HG02938 (cell line): Measurements from ENCODE around the gene HEPN1.
A peak's percentile ranks its signal among the peaks of the same experiment; 100 is the strongest.

Source experiments
- ATAC-seq: cut with Tn5 transposase; IDR thresholded peaks from one replicate; pipeline ENCODE4 v1.9.1; 2021; ENCODE audit warnings: mild to moderate bottlenecking, moderate library complexity; ENCODE audit not compliant: unreplicated experiment

The HEPN1 gene

GRCh38 chr11:124918950-124919349, at the start of gene HEPN1:
Gene HEPN1, plus strand, starts transcription at chr11:124919250.
- no peak for ATAC-seq

GRCh38 chr11:124869331-124869730, 49.7 kb upstream of the HEPN1 start:
- no peak for ATAC-seq

DNA sequence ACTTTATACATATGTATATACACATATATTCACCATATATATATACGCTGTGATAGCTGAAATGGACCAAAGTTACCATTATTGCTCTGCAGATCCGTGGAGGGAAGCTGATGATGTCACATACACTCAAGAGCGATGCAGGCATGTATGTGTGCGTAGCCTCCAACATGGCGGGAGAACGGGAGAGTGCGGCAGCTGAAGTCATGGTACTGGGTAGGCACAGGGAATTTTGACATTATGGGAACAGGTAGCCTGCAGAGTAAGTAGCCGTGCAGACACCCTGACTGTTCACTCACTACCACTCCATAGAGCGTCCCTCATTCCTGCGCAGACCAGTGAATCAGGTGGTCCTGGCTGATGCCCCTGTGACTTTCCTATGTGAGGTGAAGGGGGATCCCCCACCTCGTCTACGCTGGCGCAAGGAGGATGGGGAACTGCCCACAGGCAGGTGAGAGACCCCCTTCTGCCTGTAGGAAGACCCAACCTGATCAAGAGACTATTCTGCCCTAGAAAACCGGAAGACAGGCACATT, 49.1 kb upstream of the HEPN1 start:
- ATAC-seq = no peak

DNA sequence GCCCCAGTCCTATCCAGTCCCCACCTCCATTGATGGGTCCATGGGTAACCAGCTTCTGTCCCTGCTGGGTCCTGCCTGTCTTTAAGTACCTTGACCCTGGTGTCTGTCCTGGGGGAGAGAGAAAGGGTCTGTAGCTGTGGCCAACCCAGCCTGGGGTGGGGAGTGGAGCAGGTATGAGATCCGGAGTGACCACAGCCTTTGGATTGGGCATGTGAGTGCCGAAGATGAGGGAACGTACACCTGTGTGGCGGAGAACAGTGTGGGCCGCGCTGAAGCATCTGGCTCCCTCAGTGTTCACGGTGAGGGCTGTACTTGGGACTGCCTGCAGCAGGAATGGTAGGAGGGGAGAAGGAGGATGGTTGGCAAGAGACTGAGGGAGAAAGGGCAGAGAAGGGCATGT, 48.6 kb upstream of the HEPN1 start:
- no peak for ATAC-seq

- ATAC-seq = no peak
Measured at GRCh38 chr11:124872280-124872679, 46.8 kb upstream of the HEPN1 start.

DNA sequence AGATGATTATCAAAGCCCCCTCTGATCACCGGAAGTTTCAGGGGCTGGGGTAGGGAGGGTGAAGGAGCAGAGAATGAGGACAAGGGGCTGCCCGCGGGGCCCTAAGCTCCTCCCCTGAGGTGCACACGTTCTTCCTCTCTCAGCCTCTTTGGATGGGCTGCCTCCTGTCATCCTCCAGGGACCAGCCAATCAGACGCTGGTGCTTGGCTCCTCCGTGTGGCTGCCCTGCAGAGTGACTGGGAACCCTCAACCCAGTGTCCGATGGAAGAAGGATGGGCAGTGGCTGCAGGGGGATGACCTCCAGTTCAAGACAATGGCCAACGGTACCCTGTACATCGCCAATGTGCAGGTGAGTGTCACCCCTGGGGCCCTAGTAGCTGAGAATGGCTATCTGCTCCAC, 46.3 kb upstream of the HEPN1 start:
- no peak for ATAC-seq

GRCh38 chr11:124873951-124874350, 45.1 kb upstream of the HEPN1 start:
- no peak for ATAC-seq

DNA sequence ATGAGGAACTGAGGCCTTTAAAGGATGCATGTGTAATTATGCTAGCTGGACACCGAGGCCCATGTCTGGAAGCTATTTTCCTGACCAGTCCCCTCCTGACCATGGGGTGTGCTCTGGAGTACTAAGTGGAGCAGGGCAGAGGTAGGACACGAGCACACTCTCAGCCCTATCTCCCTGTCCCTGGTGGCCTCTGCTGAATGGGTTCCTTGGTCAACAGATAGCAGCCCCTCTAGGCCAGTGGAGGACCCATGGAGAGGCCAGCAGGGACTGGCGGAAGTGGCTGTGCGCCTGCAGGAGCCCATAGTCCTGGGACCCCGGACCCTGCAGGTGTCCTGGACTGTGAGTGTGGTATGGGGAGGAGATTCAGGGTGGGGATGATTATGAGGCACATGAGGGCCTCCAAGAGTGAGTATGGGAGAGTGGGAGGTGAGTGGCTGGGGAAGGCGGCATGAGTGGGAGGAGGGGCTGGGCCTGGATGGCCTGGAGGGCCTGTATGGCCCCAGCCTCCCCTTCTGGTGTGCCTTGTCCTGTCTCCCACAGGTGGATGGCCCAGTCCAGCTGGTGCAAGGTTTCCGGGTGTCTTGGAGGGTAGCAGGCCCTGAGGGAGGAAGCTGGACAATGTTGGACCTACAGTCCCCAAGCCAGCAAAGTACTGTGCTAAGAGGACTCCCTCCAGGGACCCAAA, 44.3 kb upstream of the HEPN1 start:
- ATAC-seq = no peak

DNA sequence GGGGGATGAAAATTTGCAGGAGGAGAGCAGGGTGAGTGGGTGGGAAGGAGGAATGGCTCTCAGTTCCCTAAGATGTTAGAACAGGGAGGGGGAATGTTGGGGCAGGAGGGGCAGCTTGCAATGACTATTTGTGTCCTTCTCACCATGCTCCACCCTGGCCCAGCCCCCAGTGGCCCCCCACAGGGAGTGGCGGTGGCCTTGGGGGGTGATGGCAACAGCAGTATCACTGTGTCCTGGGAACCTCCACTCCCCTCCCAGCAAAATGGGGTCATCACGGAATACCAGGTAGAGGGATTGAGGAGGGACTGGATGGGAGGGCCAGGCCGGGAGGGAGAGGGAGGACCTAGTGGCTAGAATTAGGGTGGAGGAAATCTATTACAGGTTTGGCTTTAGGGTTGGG, 43.6 kb upstream of the HEPN1 start:
- no peak for ATAC-seq

GRCh38 chr11:124875943-124876817, 42.9 kb upstream of the HEPN1 start:
- ATAC-seq = peak; percentile 85

DNA sequence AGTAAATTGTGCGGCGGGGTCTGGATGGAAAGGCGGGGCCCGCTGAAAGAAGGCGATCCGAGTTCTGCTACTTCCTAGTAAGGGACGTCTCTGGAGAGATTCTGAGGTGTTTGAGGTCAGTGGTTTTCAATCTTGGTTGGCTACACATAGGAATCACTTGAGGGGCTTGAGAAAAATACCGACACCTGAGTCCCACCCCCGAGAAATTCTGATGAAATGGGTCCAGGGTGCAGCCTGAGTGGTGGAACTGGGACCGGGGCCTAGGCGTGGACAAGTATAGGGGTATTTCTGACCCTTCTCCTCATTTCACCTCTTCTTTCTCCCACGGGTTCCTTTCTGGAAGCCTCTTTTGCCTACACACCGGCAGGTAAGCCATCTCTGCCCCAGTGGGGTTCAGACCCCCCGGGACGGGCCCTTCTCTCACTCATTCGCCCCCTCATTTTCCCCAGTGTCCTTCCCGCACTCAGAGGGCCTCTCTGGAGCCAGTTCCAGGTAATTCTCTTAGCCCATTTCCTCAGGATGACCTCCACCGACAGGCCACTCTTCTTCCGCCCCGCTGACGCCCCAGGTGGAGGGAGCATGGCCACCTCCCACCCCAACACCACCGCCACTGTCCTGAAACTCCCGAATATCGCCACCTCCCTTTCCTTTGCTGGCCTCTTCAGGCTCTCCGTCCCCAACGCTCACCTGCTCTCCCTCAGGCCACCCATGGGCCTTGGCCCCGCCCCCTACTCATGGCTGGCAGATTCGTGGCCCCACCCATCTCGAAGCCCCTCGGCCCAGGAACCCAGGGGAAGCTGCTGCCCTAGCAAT, 42.0 kb upstream of the HEPN1 start:
- ATAC-seq = no peak

GRCh38 chr11:124877631-124877909, 41.5 kb upstream of the HEPN1 start:
- ATAC-seq = no peak

GRCh38 chr11:124877910-124878758, 40.9 kb upstream of the HEPN1 start:
- ATAC-seq = no peak

DNA sequence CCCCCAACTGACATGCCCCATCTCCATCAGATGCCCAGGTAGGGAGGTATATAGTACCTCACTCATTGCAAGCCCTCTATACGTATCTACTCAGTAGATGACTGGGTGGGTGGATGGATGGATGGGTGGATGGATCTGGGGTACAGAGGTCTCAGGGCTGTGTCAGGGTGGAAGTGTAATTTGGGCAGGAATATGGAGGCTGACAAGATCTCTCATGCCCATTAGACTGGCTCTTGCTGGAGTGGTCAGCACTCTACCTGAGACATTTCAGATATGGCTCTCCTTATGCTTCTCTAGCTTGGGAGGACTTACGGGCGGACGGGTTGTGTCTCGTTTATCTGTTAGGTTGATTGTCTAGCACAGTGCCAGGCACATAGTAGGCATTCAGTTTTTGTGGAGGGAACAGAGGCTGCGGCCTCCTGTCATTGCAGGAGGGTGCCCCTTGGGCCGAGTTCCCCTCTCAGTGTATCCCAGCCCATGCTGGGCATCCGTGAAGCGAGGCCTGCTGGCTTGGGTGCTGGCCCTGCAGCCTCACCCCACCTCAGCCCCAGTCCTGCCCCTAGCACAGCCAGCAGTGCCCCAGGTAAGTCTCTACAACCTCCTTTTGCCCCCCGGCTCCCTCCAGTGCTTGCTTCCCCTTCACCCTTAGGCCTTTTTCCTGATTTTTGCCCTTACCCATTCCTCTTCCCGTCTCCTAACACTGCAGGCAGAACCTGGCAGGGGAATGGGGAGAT, 40.1 kb upstream of the HEPN1 start:
- ATAC-seq = no peak

DNA sequence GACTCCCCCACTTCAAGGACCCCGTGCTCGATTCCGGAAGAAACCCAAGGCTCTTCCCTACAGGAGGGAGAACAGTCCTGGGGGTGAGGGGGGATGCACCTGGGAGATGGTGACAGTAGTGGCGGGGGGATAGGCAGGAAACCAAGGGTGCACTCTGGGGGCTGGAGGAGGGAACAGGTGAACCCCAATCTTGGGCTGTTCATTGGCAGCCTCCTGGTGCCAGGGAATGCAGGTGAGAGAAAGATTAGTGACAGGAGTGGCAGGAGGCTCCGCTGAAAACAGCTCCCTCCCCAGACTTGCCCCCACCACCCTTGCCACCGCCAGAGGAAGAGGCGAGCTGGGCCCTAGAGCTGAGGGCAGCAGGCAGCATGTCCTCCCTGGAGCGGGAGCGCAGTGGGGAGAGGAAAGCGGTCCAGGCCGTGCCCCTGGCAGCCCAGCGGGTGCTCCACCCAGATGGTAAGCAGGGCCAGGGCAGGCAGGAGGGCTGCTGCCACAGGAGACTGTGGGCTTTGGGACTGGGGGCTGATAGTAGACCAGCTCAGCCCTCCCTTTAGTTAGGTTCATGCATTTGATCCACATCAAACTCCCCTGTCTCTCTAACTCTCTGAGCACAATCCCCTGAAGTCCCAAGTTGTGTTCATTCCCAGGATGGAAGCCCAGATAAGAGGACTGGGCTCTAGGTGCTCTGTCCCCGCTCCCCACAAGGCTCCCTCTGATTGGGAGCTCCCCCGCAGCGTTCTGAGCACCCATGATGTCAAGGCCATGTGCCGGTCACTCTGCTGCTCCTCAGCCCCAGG, 39.4 kb upstream of the HEPN1 start:
- no peak for ATAC-seq

DNA sequence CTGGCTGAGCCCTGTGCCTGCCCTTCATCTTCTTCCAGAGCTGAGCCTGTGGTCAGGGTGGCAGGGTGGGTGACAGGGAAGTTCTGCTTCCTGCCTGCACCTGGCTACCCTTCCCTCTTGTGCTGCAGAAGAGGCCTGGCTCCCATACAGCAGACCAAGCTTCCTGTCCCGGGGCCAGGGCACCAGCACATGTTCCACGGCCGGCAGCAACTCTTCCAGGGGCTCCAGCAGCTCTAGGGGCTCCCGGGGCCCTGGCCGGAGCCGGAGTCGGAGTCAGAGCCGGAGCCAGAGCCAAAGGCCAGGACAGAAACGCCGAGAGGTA, 38.8 kb upstream of the HEPN1 start:
- no peak for ATAC-seq

GRCh38 chr11:124880958-124881357, 38.1 kb upstream of the HEPN1 start:
- no peak for ATAC-seq

DNA sequence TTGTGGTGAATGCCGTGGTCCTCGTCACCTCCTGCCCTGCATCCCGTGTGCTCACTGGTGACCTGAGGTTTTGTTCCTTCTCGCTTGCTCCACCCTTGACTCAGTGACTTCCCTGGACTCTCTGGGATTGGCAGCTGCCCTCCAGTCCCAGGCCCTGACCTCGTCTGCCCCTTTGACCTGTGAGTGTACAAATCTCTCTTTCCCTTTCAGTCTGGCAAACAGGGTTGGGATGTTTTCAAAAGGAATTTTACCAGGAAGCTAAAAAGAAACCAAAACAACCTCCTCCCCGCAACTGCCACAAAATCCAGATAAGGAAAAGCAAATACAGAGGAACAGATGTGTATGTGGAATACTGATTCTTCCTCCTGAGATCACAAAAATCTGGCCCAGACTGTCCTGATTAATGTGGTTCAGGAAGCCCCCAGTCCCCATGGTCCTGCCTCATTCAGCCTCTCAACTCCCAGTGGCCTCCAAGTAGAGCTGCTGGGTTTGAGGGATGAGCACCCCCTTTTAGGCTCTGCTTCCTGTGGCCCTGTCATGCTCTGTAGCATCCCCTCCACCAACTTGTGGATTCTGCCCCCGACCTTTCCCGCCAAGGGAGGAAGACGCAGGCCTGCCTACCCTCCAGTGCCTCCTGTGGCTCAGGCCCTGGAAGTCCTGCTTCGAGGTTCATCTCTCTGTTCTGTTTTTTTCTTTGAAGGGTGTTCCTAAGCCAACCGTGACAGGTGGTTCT, 36.5 kb upstream of the HEPN1 start:
- ATAC-seq = no peak

DNA sequence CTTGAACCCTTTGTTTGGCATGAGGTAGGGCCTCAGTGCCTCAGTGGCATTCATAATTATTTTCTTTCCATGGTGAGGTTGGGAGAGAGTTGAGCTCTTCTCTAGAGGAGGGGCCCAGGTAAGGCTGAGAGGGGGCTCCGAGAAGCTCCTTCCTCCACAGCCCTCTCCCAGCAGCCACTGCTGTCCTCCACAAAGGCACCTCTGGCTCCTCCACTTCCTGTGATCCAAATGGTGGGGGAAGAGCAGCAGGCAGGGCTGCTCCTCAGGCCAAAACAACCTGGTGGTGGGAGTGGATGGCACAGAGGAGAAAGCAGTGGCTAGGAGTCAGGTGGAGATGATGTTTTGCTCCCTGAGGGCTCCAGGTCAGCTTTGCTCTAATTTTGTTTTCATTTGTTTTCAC, 34.7 kb upstream of the HEPN1 start:
- no peak for ATAC-seq
